Measurements from ENCODE around the gene ZHX3.
"Not testable (repeated sequence)": the region's sequence is repeated elsewhere in the genome, so short reads cannot be mapped to it uniquely, and the experiment has no call there.

The ZHX3 gene

GRCh38 chr20:41334036-41334435 lies 16.5 kb upstream of the ZHX3 start:
- no peak for DNase-seq (ENCODE audit: low spot score)

- no peak for DNase-seq (ENCODE audit: low spot score)
These were observed 14.2 kb upstream of the ZHX3 start for GRCh38 chr20:41331731-41332130.

GRCh38 chr20:41330941-41331340 lies 13.4 kb upstream of the ZHX3 start:
- DNase-seq (ENCODE audit: low spot score), result no peak

GRCh38 chr20:41330343-41330720 lies 12.8 kb upstream of the ZHX3 start:
- no peak for DNase-seq (ENCODE audit: low spot score)

GRCh38 chr20:41329435-41330342 lies 12.2 kb upstream of the ZHX3 start:
- peak; percentile 61 for DNase-seq (ENCODE audit: low spot score)

- DNase-seq (ENCODE audit: low spot score), result no peak
These were observed 9.6 kb upstream of the ZHX3 start for GRCh38 chr20:41327178-41327577.

- DNase-seq (ENCODE audit: low spot score), result no peak
These were observed 3.4 kb upstream of the ZHX3 start for GRCh38 chr20:41320976-41321375.

GRCh38 chr20:41320441-41320840 lies 2.9 kb upstream of the ZHX3 start:
- DNase-seq (ENCODE audit: low spot score), result no peak

GRCh38 chr20:41318271-41318649 lies 729 bp upstream of the ZHX3 start:
- DNase-seq (ENCODE audit: low spot score), result no peak

GRCh38 chr20:41316602-41317545 lies 657 bp downstream of the ZHX3 start:
- peak; percentile 75 for DNase-seq (ENCODE audit: low spot score)

- DNase-seq (ENCODE audit: low spot score), result peak; percentile 58
These were observed 1.5 kb downstream of the ZHX3 start for GRCh38 chr20:41316051-41316450.

- DNase-seq (ENCODE audit: low spot score), result no peak
These were observed 3.1 kb downstream of the ZHX3 start for GRCh38 chr20:41314386-41314785.

GRCh38 chr20:41312009-41312408 lies 5.5 kb downstream of the ZHX3 start:
- DNase-seq (ENCODE audit: low spot score), result not testable (repeated sequence)

- no peak for DNase-seq (ENCODE audit: low spot score)
These were observed 7.7 kb downstream of the ZHX3 start for GRCh38 chr20:41309817-41310216.

- no peak for DNase-seq (ENCODE audit: low spot score)
These were observed 8.7 kb downstream of the ZHX3 start for GRCh38 chr20:41308726-41309413.

GRCh38 chr20:41308290-41308711 lies 9.2 kb downstream of the ZHX3 start:
- no peak for DNase-seq (ENCODE audit: low spot score)

- no peak for DNase-seq (ENCODE audit: low spot score)
These were observed 10.5 kb downstream of the ZHX3 start for GRCh38 chr20:41307021-41307420.

- DNase-seq (ENCODE audit: low spot score), result no peak
These were observed 11.3 kb downstream of the ZHX3 start for GRCh38 chr20:41306061-41306727.

GRCh38 chr20:41304424-41305079 lies 13.0 kb downstream of the ZHX3 start:
- DNase-seq (ENCODE audit: low spot score), result no peak

GRCh38 chr20:41304002-41304401 lies 13.5 kb downstream of the ZHX3 start:
- DNase-seq (ENCODE audit: low spot score), result no peak

- no peak for DNase-seq (ENCODE audit: low spot score)
These were observed 16.6 kb downstream of the ZHX3 start for GRCh38 chr20:41300886-41301285.

Measured in pons (tissue), 1 donor.